Measurements from ENCODE around the gene PTDSS2. TPM values are rescaled to one million over a fixed set of nuclear protein-coding genes. Genes with fewer than 3 reads are reported as not detected.

The PTDSS2 gene
- total RNA-seq, 1 donor from 2014 or later = 81.1 TPM

DNA sequence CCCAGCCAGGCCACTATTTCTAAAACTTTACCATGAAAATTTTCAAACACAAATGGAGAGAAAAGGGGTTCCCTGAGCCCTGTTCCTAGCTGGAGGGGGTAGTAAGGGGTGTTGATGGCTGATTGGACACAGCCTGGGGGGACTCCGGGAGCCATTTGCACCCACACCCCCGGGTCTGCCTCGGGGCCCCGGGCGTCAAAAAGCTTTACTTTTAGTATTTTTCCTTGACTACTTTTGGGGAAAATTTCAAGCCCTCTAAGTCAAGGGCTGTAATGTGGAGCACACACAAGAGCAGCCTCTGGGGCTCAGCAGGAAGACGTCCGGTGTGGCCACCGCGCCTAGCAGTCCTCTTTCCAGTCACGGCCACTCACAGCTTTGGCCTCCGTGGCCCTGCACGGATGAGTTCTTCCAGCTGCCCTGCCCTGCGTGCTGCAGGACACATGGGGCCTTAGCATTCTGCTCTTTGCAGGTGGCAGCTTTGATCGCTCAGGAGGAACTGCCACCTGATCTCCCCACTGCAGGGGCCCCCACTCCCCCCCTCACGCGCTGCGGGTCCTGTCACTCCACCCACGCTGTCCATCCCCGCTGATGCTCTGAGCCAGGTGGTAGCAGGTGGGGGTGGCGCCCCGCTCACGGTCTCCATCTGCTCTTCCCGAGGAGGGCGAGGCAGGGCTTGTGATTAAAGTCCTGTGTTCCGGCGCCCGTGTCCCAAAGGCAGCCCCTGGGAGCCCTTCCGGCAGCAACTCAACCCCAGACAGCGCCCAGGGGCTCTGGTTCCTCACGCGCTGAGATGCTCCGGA is 42.5 kb downstream of the PTDSS2 start:
- peak; percentile 25 for DNase-seq (ENCODE audit: low read depth)
- H3K36me3 ChIP-seq (ENCODE audit: control insufficient read depth, insufficient read depth, low read length) = peaks cover 7% of the 10 kb centered on the region

DNA sequence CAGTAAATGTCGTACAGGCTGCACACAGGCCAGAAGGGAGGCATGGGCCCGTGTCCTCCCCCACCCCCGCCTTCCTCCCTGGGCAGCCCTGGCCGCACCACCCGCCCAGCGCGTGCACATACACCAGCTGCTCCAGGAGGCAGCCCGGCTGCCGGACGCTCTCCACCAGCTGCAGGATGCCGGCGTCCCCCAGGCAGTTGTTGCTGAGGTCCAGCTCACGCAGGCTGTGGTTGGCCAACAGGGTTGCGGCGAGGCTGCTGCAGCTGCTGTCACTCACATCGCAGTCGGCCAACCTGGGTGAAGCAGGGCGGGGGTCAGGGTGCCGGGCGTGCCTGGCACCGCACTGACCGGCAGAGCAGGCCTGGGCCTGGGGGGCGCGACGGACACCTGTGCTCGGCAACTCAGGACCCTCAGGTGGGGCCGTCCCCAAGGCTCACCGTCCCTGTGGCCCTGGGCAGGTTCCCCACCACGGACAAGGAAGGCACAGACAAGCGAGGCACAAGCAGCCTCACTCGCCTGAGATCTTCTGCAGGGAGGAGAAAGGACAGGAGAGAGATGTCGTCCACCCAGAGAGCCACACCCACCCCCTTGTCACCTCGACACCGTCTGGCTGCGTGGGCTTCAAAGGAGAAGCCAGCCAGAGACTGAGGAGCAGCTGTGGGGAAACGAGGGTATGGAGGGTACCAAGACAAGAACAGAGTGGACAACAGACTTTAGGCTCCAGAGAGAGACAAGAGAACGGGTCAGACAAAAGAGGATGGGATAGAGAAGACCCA is 44.9 kb downstream of the PTDSS2 start:
- Histone ChIP-seq H3K4me3 (ENCODE audit: low read depth, low read length) (no peak overlapping the region), H3K27me3 (ENCODE audit: control insufficient read depth, insufficient read depth, low read length) (no peaks in the 10 kb centered on the region), H3K36me3 (ENCODE audit: control insufficient read depth, insufficient read depth, low read length) (peaks cover 14% of the 10 kb centered on the region)
- DNase-seq (ENCODE audit: low read depth) = no peak
- TF ChIP-seq, protein P1, sequence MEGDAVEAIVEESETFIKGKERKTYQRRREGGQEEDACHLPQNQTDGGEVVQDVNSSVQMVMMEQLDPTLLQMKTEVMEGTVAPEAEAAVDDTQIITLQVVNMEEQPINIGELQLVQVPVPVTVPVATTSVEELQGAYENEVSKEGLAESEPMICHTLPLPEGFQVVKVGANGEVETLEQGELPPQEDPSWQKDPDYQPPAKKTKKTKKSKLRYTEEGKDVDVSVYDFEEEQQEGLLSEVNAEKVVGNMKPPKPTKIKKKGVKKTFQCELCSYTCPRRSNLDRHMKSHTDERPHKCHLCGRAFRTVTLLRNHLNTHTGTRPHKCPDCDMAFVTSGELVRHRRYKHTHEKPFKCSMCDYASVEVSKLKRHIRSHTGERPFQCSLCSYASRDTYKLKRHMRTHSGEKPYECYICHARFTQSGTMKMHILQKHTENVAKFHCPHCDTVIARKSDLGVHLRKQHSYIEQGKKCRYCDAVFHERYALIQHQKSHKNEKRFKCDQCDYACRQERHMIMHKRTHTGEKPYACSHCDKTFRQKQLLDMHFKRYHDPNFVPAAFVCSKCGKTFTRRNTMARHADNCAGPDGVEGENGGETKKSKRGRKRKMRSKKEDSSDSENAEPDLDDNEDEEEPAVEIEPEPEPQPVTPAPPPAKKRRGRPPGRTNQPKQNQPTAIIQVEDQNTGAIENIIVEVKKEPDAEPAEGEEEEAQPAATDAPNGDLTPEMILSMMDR (IDR thresholded peaks at IDR 0.05; ENCODE audit: insufficient read depth, low read length, poor library complexity, severe bottlenecking) = no peak

More for the DNA sequence above, 42.5 kb downstream of the PTDSS2 start:
- H3K27me3 ChIP-seq (ENCODE audit: control insufficient read depth, insufficient read depth, low read length) = no peaks in the 10 kb centered on the region
- no peak overlapping the region for H3K4me3 ChIP-seq (ENCODE audit: low read depth, low read length)
- TF ChIP-seq, protein P1 (IDR thresholded peaks at IDR 0.05; ENCODE audit: insufficient read depth, low read length, poor library complexity, severe bottlenecking) = no peak

DNA sequence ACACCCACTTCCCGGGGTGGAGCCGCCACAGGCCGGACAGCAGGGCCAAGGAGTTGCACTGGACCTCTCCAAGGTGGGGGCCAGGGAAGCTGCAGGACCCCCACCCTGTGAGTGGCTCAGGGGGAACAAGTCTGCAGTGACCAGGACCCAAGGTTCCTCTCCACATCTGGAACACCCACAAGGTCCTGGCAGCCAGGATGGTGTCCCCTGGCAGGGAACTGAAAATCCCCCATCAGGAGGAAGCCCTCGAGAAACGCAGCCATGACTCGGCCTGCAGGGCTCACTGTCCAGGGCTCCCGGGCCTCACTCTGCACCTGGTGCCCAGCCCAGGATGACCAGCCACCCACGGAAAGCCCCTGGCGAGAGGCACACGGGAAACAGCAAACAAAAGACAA is 45.5 kb downstream of the PTDSS2 start:
- Histone ChIP-seq H3K4me3 (ENCODE audit: low read depth, low read length) (no peak overlapping the region), H3K36me3 (ENCODE audit: control insufficient read depth, insufficient read depth, low read length) (peaks cover 16% of the 10 kb centered on the region), H3K27me3 (ENCODE audit: control insufficient read depth, insufficient read depth, low read length) (no peaks in the 10 kb centered on the region)
- TF ChIP-seq, protein P1 (IDR thresholded peaks at IDR 0.05; ENCODE audit: insufficient read depth, low read length, poor library complexity, severe bottlenecking) = no peak
- DNase-seq (ENCODE audit: low read depth) = no peak

DNA sequence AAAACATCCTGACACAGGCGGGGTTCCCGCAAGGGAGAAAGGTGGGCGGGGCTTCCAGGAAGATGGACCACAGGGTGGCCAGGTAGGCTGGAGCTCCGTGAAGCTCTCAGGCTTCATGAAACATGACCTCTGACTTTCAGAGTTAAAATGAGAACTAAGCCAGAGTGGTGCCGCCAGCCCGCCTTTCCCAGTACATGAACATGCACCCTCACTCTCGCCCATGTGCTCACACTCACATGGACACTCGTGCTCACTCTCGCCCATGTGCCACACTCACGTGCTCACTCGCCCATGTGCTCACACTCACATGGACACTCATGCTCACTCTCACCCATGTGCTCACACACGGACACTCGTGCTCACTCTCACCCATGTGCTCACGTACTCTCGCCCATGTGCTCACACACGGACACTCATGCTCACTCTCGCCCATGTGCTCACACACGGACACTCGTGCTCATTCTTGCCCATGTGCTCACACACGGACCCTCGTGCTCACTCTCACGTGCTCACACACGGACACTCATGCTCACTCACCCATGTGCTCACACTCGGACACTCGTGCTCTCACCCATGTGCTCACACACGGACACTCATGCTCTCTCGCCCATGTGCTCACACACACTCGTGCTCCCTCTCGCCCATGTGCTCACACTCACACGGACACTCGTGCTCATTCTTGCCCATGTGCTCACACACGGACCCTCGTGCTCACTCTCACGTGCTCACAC is 46.9 kb downstream of the PTDSS2 start:
- no peak for DNase-seq (ENCODE audit: low read depth)
- Histone ChIP-seq H3K4me3 (ENCODE audit: low read depth, low read length) (no peak overlapping the region), H3K27me3 (ENCODE audit: control insufficient read depth, insufficient read depth, low read length) (no peaks in the 10 kb centered on the region), H3K36me3 (ENCODE audit: control insufficient read depth, insufficient read depth, low read length) (peaks cover 18% of the 10 kb centered on the region)
- TF ChIP-seq, protein P1 (IDR thresholded peaks at IDR 0.05; ENCODE audit: insufficient read depth, low read length, poor library complexity, severe bottlenecking) = no peak

DNA sequence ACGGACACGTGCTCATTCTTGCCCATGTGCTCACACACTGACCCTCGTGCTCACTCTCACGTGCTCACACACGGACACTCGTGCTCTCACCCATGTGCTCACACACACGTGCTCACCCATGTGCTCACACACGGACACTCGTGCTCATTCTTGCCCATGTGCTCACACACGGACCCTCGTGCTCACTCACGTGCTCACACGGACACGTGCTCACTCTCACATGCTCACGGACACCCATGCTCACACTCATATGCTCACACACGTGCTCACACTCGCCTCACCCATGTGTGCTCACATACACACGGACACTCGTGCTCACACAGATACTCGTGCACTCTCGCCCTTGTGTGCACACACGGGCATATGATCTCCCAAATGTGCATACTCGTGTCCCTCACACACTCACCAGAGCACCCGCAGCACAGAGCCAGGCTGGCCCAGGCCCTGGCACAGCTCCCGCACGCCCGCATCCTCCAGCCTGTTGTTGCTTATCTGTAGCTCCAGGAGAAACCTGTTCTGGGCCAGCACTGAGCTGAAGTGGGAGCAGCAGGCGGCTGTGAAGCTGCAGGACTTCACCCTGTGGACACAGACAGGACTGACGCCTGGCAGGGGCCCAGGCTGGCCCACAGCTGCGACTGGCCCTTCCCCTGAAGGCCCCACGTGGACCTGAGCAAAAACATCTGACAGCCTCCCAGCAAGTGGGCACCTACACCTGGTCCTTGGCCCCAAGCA is 47.7 kb downstream of the PTDSS2 start:
- H3K36me3 ChIP-seq (ENCODE audit: control insufficient read depth, insufficient read depth, low read length) = peaks cover 18% of the 10 kb centered on the region
- TF ChIP-seq, protein P1 (IDR thresholded peaks at IDR 0.05; ENCODE audit: insufficient read depth, low read length, poor library complexity, severe bottlenecking) = no peak
- no peaks in the 10 kb centered on the region for H3K27me3 ChIP-seq (ENCODE audit: control insufficient read depth, insufficient read depth, low read length)

More for the DNA sequence above, 47.7 kb downstream of the PTDSS2 start:
- no peak overlapping the region for H3K4me3 ChIP-seq (ENCODE audit: low read depth, low read length)
- no peak for DNase-seq (ENCODE audit: low read depth)
